Urothelium cell line (cell line): Measurements from ENCODE around the gene MTHFD2L.

Experiments used
- DNase-seq: peaks from one replicate; pipeline ENCODE4 v3.0.0; 2011; ENCODE audit warnings: low spot score, mixed read lengths
- FAIRE-seq: peaks from 2 replicates; lab custom pipeline; 2011; peaks lifted over from hg19 to GRCh38; lab: Jason Lieb, UNC

The MTHFD2L gene

GRCh38 chr4:74235135-74235534 is 77.2 kb downstream of the MTHFD2L start:
- no peak for FAIRE-seq
- no peak for DNase-seq

DNA sequence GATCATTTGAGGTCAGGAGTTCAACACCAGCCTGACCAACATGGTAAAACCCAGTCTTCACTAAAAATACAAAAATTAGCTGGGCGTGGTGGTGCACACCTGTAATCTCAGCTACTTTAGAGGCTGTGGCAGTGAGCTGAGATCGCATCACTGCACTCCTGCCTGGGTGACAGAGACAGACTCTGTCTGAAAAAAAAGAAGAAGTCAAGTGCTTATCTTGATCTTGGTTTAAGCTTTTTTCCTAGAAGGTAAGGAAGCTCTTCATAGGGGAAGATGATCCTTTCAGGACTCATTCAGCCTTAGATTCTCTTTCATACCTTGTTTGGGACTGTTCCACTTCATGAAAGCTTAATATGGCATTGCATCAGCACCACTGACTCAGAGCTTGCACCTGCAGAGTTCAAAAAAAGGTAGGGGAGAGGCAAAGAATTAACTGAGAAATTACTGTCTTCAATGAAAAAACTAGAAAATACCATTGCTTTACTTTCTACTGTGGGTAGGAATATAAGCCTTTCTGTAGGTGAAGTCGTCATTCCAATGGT is 79.6 kb downstream of the MTHFD2L start:
- FAIRE-seq: no peak
- DNase-seq: no peak

DNA sequence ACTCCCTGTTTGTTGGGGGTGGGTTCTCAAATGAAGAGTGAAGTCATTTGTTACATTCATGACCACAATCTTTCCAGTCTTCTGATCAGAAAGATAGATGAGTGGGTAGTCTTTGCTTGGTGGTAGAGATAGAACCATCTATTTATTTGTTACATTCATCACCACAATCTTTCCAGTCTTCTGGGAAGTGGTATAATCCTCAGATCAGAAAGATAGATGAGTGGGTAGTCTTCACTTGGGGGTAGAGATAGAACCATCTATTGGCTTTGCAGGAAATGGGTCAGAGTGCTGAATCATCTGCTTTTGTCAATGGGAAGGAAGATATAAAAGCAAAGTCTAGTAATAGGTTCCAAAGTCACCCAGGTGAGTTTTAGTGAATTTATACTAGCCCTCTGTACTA is 86.1 kb downstream of the MTHFD2L start:
- no peak for DNase-seq
- no peak for FAIRE-seq

DNA sequence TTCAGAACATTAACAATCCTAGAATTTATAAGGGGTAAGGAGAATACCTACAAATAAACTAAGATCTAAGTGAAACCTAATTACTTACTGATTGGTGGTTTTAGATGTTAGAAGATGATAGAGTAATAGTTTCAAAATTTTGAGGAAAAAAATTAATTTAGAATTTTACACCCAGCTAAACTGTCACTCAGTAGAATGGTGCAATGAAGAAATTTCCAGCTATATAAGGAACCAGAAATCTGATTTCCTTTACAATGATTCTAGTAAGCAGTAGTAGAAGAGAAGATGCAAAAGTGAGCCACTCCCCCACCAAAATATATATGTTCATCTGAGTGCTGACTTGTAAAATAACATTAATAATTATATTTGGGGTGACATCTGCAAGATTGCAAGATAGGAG is 95.0 kb downstream of the MTHFD2L start:
- DNase-seq: no peak
- FAIRE-seq: no peak

GRCh38 chr4:74254386-74254785 is 96.5 kb downstream of the MTHFD2L start:
- no peak for FAIRE-seq

GRCh38 chr4:74255096-74255495 is 97.2 kb downstream of the MTHFD2L start:
- DNase-seq (no peak), FAIRE-seq (no peak)

More at GRCh38 chr4:74254386-74254785, 96.5 kb downstream of the MTHFD2L start:
- no peak for DNase-seq

DNA sequence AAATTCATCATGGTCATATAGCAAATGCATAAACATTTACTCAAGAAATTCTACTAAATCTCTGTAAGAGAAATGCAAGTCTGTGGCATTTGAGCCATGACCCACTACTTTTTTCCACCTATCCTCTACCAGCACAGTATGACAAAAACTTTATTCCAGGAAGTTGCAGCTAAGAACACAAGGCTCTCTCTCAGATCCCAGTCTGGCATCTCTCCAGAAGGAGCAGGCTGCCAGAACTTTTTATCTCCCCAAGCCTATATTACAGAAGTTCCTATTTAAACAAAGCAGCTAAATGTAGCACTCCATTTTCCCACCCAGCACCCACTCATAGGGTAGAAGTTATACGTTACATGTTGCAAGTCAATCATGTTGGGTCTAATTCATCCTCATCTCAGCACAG is 101.0 kb downstream of the MTHFD2L start:
- FAIRE-seq: no peak
- DNase-seq: no peak

GRCh38 chr4:74260036-74260435 is 102.1 kb downstream of the MTHFD2L start:
- FAIRE-seq: no peak

DNA sequence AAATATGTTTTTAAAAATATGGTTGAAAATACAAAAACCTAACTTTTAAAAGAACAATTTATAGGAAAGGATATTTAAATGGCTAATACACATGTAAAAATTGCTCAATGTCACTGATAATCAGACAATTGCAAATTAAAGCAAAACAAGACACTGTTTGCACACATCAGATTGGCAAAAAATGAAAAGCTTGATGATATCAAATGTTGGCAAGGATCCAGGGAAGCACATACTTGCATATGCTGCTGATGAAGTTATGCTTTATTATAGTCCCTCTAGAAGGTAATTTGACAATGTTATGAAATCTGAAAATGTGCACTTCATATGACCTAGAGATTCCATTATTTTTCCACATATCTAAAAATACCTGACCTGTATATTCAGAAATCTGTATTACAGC is 104.6 kb downstream of the MTHFD2L start:
- FAIRE-seq (no peak), DNase-seq (no peak)

More at GRCh38 chr4:74260036-74260435, 102.1 kb downstream of the MTHFD2L start:
- DNase-seq: no peak

GRCh38 chr4:74263551-74263950 is 105.6 kb downstream of the MTHFD2L start:
- DNase-seq: no peak
- no peak for FAIRE-seq

GRCh38 chr4:74266081-74266480 is 108.2 kb downstream of the MTHFD2L start:
- FAIRE-seq (no peak), DNase-seq (no peak)

GRCh38 chr4:74267998-74268606 is 110.2 kb downstream of the MTHFD2L start:
- peak; percentile 46 for DNase-seq
- no peak for FAIRE-seq

GRCh38 chr4:74268643-74269042 is 110.7 kb downstream of the MTHFD2L start:
- FAIRE-seq: no peak

GRCh38 chr4:74278490-74278889 is 120.6 kb downstream of the MTHFD2L start:
- no peak for DNase-seq
- no peak for FAIRE-seq

More at GRCh38 chr4:74268643-74269042, 110.7 kb downstream of the MTHFD2L start:
- no peak for DNase-seq

- no peak for FAIRE-seq
- no peak for DNase-seq
Observed at GRCh38 chr4:74279716-74280115, 121.8 kb downstream of the MTHFD2L start.

GRCh38 chr4:74282926-74283325 is 125.0 kb downstream of the MTHFD2L start:
- DNase-seq (no peak), FAIRE-seq (no peak)

DNA sequence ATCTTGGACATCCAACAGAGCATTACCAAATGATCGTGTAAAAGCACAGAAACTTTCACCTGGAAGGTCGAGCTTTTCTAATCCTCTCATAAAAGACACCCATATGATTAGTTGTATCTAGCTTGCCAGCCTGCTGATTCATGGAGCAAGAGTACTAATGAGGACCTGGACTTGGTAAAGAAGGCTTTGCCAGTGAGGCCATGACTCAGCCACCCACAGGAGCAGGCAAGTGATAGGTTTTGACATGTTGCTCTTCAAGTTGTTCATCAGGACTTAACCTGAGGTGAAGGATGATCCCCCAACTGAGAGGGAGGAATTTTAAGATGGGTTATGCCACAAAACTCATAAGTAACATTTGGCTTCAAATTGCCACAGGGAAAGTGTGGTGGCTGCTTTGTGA is 125.7 kb downstream of the MTHFD2L start:
- DNase-seq (peak; percentile 57), FAIRE-seq (peak; percentile 37)

- peak; percentile 12 for DNase-seq
- no peak for FAIRE-seq
Observed at GRCh38 chr4:74284053-74284452, 126.1 kb downstream of the MTHFD2L start.

GRCh38 chr4:74287164-74287563 is 129.2 kb downstream of the MTHFD2L start:
- no peak for DNase-seq
- no peak for FAIRE-seq

GRCh38 chr4:74287791-74288190 is 129.9 kb downstream of the MTHFD2L start:
- FAIRE-seq (no peak), DNase-seq (no peak)

- FAIRE-seq: no peak
- no peak for DNase-seq
Observed at GRCh38 chr4:74291471-74291870, 133.6 kb downstream of the MTHFD2L start.

DNA sequence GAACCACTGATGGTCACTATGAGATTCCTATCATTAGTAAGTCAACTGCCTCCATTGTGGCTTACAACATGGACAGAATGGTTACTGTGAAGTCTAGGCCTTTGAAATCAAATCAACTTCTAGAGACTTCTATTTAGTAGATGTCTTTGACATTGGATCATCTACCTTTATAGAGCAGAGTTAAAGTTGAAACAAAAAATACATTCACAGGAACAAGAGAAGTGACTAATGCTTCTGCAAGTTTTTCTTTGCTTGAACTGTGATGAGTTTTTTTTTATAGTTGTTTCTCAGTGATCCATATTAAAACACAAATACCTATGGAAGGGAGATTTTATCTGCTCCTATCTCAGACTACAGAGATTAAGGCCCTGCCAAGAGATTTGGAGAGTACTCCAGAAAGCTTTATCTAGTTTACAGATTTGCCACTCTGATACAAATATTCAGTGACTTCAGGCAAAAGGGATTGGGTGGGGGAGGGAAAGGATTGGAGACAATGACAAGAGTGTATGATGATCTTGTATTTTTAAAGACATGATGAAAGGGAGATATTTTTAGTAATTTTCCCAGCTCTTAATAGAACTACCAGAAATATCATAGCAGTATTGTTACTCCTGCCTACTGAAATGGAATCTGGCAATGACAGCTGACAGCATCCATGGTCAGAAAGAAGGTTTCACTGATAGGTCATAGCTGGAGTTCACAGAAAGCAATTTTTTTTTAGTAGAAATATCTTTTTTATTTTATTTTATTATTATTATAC is 134.4 kb downstream of the MTHFD2L start:
- DNase-seq (no peak), FAIRE-seq (no peak)
